HG03095 (cell line): ENCODE data around the gene ANKLE1.

Experiments used
- ATAC-seq: cut with Tn5 transposase; IDR thresholded peaks from one replicate; pipeline ENCODE4 v1.9.1; 2021; ENCODE audit warnings: moderate library complexity; ENCODE audit not compliant: unreplicated experiment

ANKLE1 gene

DNA sequence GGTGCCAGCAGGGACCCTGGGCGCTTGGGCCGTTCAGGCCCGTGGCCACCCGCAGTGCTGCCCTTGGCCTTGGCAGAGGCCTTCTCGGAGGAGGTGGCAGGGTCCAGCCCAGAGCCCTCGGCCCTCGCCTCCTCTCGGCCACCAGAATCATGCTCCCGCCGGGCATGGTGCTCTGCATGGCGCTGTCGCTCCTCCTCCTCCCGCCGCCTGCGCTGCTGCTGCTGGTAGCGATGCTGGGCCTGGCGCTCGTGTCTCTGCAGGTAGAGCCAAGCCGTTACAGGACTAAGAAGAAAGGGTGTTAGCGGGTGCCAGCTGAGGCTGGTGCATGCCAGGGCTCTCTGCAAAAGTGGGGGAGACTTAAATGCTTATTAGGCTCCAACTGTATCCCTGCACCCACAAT is 43.4 kb downstream of the ANKLE1 start:
- no peak for ATAC-seq

DNA sequence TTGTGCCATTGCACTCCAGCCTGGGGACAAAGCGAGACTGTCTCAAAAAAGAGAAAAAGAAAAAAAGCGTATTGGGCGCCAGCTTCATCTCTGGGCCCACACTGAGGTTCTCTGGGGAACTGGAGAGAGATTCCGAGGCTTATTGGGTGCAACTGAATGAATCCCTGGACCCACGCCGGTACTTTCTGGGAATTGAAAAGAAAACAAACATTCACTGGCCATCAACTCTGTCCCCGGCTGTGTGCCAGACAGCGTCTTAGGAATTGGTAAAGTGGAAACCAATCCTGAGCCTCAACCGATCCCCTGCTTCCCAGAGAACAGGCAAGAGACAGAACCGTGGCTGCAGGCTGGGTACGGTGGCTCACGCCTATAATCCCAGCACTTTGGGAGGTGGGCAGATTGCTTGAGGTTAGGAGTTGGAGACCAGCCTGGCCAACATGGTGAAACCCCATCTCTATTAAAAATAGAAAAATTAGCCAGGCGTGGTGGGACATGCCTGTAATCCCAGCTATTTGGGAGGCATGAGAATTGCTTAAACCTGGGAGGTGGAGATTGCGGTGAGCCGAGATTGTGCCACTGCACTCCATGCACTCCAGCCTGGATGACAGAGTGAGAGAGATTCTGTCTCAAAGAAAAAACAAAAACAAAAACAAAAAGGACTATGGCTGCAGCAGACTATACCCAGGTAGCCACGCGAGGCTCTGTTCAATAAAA is 44.3 kb downstream of the ANKLE1 start:
- ATAC-seq: no peak

DNA sequence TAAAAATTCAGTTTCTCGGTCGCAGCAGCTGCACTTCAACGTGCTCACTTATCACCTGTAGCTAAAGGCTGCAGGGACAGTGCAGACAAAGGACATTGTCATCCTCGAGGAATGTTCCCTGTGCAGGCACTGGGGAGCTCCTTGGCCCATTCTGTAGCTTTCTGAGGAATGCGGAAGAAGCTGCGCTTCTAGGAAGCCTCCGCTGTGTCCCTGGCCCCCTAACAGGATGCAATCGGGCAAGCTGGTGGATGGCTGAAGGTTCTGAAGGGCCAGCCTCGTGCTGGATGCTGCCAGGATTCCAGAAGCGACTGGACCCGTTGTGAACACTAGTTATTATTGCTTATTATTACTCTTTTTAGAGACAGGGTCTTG is 44.9 kb downstream of the ANKLE1 start:
- no peak for ATAC-seq

DNA sequence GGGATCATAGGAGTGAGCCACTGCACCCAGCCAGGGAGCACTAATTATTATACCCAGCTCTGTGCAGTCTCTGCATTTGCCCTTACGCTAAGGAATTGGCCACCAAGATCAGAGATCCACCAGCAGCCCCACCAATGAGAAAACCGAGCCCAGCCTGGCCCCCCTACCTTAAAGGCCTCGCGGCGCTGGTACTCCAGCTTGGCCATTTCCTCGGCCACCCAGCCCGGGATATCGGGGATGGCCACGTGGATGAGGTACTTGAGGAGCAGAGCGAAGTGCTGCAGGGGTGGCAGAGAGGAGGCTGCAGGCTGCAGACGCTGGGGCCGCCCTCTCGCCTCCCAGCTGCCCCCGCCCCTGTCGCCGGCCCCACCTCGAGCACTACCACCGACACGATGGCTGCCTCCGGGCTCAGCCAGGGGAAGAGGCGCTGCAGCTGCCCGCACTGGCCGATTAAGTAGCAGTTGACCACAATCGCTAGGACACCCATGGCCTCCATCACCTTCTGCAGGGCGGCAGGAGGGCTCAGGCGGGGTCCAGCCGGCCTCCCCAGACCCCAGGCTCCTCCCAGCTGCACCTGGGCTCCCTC is 45.5 kb downstream of the ANKLE1 start:
- no peak for ATAC-seq

DNA sequence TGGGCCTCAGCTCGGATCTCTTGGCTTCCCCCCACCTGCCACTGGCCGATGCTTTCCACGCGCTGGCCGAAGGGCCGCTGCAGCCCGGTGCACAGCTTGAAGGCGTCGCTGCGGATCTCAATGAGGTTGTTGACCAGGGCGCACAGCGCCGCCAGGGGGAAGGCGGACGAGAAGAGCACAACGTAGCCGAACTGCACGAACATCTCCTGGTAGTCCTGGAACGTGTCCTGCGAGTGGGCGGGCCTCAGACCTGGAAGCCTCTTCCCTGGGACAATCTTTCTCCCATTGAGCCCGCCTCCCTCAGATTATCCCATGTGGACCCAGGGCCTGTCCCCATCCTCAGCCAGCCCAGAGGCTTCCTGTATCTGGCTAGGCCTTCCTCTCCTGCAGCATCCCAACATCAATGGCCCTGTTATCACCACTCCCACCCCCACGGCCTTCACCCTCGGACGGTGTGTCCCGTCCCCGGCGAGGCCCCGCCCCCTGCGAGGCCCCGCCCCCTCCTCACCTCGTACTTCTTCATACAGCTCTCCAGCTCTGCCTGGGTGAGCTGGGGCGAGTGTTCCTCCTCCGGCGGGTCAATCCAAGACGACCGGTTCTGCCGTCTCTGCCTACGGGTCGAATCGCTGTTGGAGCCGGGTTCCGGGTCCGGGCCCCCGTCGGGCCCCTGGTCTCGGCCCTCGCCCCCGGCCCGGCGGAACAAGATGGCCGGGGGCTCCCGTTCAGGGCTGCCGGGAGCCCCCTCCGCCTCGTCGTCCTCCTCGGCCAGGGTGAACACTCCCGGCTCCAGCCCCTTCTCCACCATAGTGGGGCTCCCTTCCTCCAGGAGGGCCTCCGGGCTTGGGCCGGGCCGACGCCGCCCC is 46.2 kb downstream of the ANKLE1 start:
- no peak for ATAC-seq

DNA sequence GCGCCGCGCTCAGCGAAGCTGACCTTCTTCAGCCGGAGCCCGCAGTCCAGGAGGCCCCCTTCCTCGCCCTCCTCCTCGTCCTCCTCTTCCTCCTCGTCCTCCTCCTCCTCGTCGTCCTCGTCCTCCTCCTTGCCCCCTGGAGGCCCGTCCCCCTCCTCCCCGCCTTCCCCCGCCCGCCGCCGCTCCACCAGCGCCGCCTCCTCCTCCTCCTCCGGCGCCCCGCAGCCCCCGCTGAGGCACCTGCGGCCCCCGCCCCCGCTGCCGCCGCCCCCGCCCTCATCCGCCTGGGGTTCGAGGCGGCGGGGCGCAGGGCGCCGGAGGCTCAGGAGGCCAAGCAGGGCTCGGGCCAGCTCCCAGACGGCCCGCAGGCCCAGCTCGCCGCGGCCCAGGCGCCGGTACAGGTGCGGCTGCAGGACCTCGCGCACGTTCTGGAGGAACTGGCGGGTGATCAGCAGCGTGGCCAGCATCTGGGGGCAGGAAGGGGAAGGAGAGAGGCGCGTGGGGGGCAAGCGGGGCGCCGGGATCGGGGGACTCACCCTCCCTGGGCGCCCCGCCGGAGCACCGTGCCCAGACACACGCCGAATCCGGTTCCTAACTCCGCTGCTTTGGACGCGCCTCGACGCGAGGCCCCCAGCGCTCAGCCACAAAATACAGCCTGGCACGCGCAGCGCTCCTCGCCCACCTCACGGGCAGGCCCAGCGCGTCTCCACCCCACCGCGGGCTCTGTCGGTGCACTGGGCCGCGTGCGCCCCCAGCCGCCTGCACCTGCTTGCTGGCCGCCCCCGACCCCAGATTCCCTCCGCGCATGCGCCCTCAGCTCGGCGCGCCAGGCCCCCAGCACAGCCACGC is 47.0 kb downstream of the ANKLE1 start:
- ATAC-seq: no peak

DNA sequence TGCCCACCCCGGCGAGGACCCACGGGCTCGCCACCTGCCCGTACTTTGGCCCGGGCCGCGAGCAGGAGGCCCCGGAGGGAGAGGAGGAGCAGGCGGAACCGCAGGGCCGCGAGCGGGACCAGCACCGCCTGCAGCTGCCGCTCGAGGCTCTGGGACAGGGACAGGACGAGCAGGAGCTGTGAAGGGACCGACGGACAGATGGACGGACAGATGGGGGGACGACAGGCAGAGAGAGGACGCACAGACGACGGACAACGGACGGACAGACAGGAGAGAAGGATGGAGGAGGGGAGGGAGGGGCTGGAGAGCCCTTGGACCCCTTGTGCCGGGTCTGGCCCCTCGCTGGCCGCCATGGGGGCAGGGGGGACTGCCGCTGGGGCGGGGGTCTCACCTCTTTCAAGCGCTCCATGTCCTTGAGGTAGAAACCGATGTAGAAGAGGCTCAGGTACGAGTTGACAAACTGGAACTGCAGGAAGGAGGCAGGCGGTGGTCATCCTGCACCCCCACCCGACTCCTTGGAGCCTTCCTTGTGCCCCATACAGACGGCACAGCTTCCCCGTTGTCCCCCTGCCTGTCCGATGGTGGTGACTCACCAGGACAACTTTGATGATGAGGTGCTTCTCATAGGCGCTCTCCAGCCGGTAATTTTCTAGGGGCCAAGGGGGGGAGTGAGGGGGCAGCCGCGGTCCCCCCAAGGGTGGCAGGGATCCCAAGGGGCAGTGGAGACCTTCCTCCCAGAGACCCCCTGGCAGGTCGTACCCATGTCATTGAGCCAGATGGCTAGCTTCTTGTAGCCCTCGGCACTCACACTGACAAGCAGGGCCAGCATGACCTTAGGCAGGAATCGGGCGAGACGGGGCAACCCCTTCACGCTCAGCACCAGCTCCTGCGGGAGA is 47.9 kb downstream of the ANKLE1 start:
- no peak for ATAC-seq

DNA sequence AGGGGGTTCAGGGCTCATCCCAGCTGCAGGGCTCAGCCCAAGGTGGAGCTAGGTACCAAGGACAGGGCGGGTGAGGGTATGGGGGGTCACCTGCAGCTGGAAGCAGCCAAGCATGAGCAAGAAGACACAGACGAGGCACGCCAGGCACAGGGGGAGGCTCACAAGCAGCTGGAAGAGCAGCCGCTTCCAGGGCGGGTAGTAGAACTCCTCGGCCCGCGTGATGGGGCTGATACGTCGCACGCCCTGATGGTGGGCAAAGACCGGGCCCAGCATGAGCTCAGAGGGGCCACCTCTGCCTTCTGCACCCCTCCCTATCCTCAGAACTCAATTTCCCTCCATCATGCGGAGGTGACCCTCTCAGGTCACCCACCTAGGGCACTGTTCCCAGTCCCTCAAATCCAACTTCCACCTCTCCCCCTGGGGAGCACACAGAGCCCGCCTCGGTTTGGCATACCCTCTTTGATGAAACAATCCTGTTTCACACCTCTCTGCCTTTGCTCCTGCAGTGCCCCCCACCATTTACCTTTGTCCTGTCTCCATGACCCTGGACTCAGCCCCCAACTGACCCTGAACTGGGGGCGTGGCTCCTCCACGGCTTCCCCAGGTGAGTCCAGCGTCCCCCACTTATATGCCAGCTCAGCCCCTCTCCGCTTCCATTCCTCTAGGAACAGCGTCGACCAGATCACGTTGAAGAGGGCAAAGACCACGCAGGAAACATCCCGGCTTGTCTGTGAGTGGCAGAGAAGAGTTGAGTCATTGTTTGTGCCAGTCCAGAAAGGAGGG is 48.8 kb downstream of the ANKLE1 start:
- no peak for ATAC-seq

DNA sequence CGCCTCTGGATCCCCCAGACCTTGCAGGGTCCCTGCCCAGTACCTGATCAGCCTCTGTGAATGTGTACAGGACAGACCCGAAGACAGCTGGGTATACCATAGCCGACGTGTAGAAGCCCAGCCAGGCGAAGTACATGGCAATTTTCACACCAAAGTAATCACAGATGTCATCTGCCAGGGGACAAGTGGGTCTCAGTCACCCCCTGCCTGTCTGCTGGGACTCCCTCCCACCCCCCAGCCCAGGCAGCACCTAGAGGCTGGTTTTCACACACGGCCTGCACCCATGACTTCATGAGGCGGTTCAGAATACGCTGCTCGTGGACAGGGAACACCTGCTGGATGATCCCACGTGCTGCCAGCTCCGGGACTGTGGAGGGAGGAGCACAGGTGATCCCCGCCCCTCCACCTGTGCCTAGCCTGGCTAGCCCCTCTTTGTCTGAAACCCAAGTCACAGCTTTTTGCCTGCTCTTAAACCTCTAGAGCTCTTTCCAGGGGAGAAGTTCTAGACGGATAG is 49.4 kb downstream of the ANKLE1 start:
- ATAC-seq: no peak

DNA sequence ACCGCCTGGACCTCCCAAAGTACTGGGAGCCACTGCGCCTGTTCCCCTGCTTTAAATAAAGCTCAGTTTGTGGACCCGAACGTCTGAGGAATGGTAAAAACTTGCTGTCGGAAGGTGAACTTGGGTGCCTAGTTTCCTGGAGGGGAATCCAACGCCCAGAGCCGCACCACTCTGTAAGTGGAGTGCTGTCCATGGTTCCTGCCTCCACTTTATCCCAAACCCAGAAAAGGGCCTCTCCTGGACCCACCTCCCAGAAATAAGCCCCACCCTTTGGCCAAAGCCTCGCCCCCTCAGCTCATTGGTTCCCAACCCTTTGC is 50.6 kb downstream of the ANKLE1 start:
- no peak for ATAC-seq

DNA sequence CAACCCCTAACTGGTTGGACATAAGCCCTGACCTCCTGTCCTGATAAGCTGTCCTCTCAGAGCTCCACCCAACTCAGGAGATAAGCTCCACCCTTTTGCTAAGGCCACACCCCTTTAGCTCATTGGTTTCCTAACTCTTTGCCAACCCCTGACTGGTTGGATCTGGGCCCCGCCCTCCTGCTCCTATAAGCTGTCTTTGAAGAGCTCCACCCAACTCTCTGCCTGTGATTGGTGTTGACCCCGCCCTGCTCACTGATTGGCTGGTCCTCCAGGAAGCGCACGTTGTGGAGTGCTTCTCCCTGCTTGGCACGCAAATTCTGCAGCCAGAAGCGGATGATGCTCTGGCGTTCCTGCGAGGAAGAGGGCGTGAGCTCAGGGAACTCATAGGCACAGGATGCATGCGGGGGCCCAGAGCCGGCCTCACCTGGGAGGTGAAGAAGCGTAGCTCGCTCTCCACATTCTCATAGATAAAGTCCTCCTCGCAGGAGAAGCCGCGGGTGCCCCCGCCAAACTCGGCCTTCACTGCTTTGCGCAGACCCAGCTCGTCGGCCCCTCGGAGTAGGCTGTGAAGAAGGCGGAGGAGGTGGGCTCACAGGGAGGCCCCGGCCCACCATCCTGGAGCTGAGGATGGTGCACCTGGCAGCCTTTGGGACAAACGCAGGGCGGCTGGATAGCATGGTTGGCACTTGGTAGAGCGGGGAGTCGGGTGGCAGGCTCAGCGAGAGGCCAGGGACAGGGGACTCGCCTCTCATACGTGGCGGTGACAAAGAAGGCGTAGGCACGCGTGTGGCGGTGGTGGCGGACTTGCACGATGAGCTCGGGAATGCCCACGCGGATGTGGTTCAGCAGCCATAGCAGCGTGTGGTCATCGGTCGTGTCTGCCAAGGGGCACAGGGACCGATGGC is 51.2 kb downstream of the ANKLE1 start:
- ATAC-seq: no peak

DNA sequence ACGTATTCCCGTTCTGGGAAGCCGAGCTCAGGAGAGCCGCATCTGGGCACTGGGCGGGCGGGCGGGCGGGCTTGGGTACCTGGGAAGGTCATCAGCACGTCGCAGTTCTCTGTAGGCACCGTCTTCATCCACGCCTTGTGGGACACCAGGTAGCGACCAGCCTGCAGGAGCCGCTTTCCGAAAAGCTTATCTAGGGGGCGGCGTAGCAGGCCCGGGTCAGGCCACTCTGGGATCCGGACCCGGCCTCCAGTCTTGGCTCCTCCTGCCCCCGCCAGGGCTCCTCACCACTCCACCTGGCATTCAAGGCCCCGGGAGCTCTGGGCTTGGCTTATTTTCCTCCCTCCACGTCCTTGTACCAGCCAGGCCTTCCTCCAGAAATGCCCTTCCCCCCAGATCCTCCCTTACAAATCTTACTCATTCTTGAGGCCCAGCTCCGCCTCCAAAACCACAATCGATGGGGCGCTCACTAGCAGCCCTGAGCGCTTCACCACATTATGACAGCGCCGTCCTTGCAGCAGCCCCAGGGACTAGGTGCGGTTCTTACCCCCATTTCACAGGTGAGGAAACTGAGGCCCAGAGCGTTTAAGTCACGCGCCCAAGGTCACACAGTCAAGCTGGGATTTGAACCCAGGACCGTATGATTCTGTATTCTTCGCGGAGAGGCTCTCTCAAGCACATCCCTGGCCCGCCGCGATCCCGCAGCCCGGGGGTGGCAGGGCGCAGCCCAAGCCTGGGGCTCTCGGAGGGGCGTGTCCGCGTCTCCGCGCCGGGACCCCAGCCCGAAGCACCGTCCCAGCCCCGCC is 52.1 kb downstream of the ANKLE1 start:
- ATAC-seq: no peak

DNA sequence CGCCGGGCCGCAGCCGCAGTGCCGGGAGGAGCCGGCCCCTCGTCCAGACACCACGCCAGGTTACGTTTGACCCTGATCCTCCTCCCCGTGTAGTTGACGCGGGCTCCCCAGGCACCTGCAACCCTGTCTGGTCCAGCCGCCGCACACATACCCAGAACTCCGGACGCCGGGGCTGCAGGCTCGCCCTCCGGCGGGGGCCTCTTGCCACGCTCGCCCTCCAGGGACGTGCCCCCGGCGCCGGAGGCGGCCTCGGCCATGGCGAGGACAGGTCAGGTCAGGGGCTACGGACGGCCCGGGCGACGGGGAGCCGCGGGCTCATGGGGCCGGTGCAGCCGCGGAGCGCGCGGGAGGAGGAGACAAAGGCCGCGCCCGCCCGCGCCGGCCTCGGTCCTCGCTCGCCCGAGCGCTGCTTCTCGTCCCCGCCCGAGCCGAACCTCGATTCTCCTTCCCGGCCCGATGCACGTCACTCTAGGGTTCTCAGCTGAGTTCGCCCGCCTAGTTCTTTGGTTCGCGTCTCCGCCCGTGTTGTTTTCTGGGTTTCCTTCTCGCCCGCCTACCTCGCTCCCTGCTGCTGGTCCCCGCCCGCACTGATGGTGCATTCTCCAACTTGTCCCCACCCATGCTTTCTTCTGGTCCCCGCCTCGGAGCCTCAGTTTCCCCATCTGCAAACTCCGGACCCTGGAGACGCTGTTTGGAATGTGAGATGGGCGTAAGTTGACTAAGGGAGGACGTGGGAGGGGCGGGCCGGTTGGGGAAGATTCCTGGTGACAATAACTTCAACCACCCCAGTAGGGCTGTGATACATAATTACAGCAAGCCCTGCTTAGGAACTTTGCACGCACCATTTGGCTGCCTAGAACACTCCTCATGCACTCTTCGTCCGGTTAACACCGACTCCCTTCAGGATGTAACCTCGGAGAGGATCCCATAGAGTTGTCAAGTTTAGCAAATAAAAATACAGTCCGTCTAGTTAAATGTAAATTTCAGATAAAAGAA is 53.0 kb downstream of the ANKLE1 start, which contains the start of gene ANO8:
TSS of gene ANO8 (minus strand) at position 442 of the 996 bp plus-strand sequence. CDS start at position 257, 185 bp downstream.
- ATAC-seq: peak; percentile 26

DNA sequence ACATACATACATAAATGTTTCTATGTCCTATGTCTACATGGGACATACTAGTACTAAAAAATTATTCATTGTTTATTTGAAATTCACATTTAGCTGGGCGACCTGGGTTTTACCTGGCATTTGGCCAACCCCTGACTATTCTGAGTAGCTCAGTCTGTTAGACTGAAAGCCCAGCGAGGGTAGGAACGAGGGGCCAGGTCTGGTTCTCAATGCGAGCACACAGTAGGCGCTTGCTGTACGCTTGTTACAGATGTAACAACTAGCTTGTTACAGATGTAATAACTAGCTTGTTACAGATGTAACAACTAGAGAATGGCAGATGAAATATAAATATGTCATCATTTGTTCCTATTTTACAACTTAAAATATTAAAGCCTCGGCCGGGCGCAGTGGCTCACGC is 53.9 kb downstream of the ANKLE1 start:
- no peak for ATAC-seq
